ENCODE results near the gene BMPR1B. TPM values are rescaled to one million over a fixed set of nuclear protein-coding genes. Genes with fewer than 3 reads are reported as not detected.

The BMPR1B gene
- not detected for total RNA-seq

DNA sequence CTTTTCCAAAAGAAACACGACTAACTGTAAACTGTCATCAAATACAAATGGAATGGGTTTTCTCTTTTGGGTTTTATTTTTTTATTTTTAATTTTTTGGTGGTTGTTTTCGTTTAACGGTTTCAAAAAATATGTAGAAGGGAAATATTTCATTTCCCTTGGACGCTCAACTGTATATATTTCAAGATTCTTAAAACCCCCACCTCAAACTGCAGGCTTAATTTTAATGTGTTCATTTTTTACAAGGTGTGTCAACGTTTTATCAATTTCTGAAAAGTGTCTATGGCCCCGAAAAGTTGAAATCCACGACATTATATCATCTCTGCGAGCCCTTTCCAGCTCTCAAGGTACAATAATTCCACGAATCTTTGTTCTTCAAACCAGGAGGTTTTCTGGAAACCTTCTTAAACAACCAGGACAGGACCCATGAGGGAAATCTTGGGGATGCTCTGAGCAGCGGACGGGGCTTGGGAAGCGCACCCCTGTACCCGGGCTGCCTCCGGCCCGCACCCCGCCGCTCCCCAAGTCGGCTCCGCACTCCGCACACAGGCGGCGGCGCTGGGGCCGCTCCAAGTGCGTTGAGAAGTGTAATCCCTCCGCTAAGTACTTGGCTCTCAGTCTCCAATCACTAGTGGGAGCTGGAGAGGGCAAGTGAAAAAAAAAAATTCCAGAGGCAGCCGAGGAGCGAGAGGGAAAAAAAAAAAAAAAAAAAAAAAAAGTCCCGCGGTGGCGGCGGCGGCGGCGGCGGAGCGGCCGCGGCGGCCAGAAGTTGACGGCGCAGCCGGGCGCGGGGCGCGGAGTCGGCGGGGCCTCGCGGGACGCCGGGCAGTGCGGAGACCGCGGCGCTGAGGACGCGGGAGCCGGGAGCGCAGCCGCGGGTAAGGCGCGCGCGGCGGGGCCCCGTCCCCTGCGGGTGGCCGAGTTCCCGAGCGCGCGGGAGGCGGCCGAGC lies at the start of gene BMPR1B:
Gene BMPR1B, plus strand, starts transcription at position 764 of the 949 bp plus-strand sequence. CDS start 346,470 bp downstream, outside the sequence.
- no peaks in the 10 kb centered on the region for H3K36me3 Mint-ChIP-seq (ENCODE audit: low read depth)
- H3K4me3 Mint-ChIP-seq, result peak within 1 kb of the TSS; percentile 40
- no peak for TF ChIP-seq CTCF (IDR thresholded peaks at IDR 0.05)
- peak; percentile 53 for ATAC-seq
- ChIA-PET POLR2A (no interaction called here), CTCF (no interaction called here)
- H3K4me1 Mint-ChIP-seq (ENCODE audit: low read depth), result peaks cover 8% of the 10 kb centered on the region
- no peaks in the 10 kb centered on the region for H3K9me3 Mint-ChIP-seq
- intact Hi-C loops (cut with micrococcal nuclease), result no loop called here
- H3K27me3 Mint-ChIP-seq, result peaks cover 51% of the 10 kb centered on the region
- no peak for DNase-seq
- no peak within 1 kb of the TSS for H3K27ac Mint-ChIP-seq

DNA sequence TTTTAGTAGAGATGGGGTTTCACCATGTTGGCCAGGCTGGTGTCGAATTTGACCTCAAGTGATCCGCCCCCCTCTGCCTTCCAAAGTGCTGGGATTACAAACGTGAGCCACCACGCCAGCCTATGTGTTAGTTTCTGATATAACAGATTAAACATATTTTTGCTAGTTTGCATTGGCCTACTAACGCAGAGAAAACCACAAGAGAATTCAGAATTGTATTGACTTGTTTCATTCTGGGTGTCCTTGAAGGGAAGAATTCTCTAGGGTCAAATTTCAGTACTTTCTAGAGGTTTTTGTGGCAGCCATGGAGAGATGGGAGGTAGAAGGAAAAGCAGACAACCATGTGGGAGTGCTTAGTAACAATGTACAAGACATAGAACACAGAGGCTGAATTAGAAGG lies 46.1 kb upstream of the BMPR1B start:
- POLR2A ChIA-PET, result no interaction called here
- Mint-ChIP-seq H3K9me3 (peaks cover 3% of the 10 kb centered on the region), H3K4me3 (no peak overlapping the region), H3K27ac (no peak overlapping the region), H3K4me1 (ENCODE audit: low read depth) (no peaks in the 10 kb centered on the region), H3K27me3 (peaks cover 3% of the 10 kb centered on the region), H3K36me3 (ENCODE audit: low read depth) (no peaks in the 10 kb centered on the region)
- CTCF ChIA-PET, result no interaction called here
- TF ChIP-seq CTCF (IDR thresholded peaks at IDR 0.05), result no peak
- DNase-seq (no peak), ATAC-seq (no peak)
- intact Hi-C loops (cut with micrococcal nuclease), result no loop called here

DNA sequence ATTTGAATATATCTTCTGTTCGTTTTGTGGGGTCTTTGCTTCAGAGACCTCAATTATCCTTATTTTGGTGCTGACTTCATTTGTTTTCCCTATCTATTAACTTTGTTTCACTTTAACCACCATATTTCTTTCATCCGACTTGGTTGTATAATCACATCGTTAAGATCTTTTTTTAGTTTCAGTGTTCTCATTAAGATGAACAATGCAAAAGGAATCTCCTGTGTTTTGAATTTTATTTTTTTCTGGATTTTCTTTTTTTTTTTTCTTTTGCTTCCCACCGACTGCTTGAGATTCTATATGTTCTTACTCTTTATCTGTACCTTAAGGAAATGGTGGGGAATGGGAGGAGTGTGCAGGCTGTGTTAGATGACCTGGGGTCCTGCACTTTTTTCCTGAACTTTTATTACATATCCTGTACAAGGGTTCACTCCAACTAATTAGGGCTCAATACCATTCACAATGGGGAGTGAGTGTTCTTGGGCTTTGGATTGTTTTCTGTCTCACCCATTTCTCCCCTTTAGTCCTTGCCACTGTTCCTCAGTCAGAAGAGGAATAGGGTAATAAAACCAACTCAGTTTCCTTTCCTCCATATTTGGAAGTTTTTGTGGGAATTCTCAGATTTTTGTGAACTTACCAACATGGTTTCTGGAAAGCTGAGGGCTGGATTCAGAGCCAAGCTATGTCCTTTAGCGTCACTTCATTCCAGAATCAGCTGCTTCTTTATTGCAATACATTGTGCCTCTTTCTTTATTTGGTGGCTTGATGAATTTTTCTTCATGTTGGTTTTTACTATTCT lies 43.2 kb upstream of the BMPR1B start:
- H3K27ac Mint-ChIP-seq, result no peak overlapping the region
- peaks cover 3% of the 10 kb centered on the region for H3K27me3 Mint-ChIP-seq
- ChIA-PET CTCF (interaction anchor here (0.7 kb wide), 1 partner anchor 586 kb away, joined by 3 read pairs; no protein-coding TSS in a partner anchor), POLR2A (no interaction called here)
- TF ChIP-seq CTCF (IDR thresholded peaks at IDR 0.05), result no peak
- H3K4me3 Mint-ChIP-seq, result no peak overlapping the region
- H3K36me3 Mint-ChIP-seq (ENCODE audit: low read depth), result no peaks in the 10 kb centered on the region
- DNase-seq (no peak), ATAC-seq (no peak)
- H3K4me1 Mint-ChIP-seq (ENCODE audit: low read depth), result no peaks in the 10 kb centered on the region
- intact Hi-C loops (cut with micrococcal nuclease), result no loop called here
- no peaks in the 10 kb centered on the region for H3K9me3 Mint-ChIP-seq

GRCh38 chr4:94715726-94716125 lies 42.0 kb upstream of the BMPR1B start:
- Mint-ChIP-seq H3K27ac (no peak overlapping the region), H3K27me3 (peaks cover 3% of the 10 kb centered on the region), H3K36me3 (ENCODE audit: low read depth) (no peaks in the 10 kb centered on the region), H3K4me3 (no peak overlapping the region), H3K4me1 (ENCODE audit: low read depth) (no peaks in the 10 kb centered on the region), H3K9me3 (no peaks in the 10 kb centered on the region)
- intact Hi-C loops (cut with micrococcal nuclease), result no loop called here
- no peak for TF ChIP-seq CTCF (IDR thresholded peaks at IDR 0.05)
- POLR2A ChIA-PET, result no interaction called here
- CTCF ChIA-PET, result no interaction called here
- no peak for ATAC-seq
- no peak for DNase-seq

DNA sequence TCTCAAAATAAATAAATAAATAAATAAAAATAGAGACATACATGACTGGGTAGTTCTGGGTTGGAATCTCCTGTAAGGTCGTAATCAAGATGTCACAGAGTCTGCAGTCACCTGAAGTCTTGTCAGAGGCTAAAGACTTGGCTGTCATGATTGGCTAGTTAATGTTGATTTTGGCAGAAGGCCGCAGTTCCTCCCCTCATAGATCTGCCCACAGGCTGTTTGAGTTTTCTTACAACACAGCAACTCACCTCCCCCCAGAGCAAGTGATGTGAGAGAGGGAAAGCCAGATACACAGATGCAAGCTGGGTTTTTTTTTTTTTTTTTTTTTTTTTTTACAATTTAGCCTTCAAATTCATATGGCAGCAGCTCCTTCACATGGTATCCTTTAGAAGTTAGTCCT lies 36.4 kb upstream of the BMPR1B start:
- CTCF ChIA-PET, result no interaction called here
- no peak overlapping the region for H3K27ac Mint-ChIP-seq
- no peaks in the 10 kb centered on the region for H3K36me3 Mint-ChIP-seq (ENCODE audit: low read depth)
- no peaks in the 10 kb centered on the region for H3K27me3 Mint-ChIP-seq
- H3K4me3 Mint-ChIP-seq, result no peak overlapping the region
- no peak for DNase-seq
- ATAC-seq, result no peak
- no peaks in the 10 kb centered on the region for H3K9me3 Mint-ChIP-seq
- intact Hi-C loops (cut with micrococcal nuclease), result no loop called here
- POLR2A ChIA-PET, result no interaction called here
- H3K4me1 Mint-ChIP-seq (ENCODE audit: low read depth), result no peaks in the 10 kb centered on the region
- TF ChIP-seq CTCF (IDR thresholded peaks at IDR 0.05), result no peak
